Measurements from ENCODE around the gene ZNF569. TPM values are rescaled to one million over a fixed set of nuclear protein-coding genes. Genes with fewer than 3 reads are reported as not detected.

Gene ZNF569
- total and polyA plus RNA-seq, 2 of the 13 experiments (the other 11 are each of a cell fraction or from before 2014, with no cell fraction given) = 1.4 to 5.7 TPM

- TF ChIP-seq E2F1 (CRISPR knock-in tag; IDR thresholded peaks at IDR 0.05) (0 out of 2 replicates have a peak, but pooled peaks have one; percentile 11), DR1 (CRISPR knock-in tag; IDR thresholded peaks at IDR 0.05) (0 out of 2 replicates have a peak, but pooled peaks have one; percentile 32), GATAD2A (CRISPR knock-in tag; IDR thresholded peaks at IDR 0.05) (no peak), SMAD1 (CRISPR knock-in tag; IDR thresholded peaks at IDR 0.05; ENCODE audit: borderline replicate concordance, low read depth) (peak; percentile 61; the same call in 1 of the 2 replicates), SNAPC4 (CRISPR knock-in tag; IDR thresholded peaks at IDR 0.05) (peak; percentile 72; the same call in 1 of the 2 replicates), PAXIP1 (CRISPR knock-in tag; conservative IDR thresholded peaks at IDR 0.05) (0 out of 2 replicates have a peak, but pooled peaks have one; percentile 20), DMAP1 (CRISPR knock-in tag; IDR thresholded peaks at IDR 0.05) (peak; percentile 38; the same call in 1 of the 2 replicates), ZNF333 (CRISPR knock-in tag; IDR thresholded peaks at IDR 0.05; ENCODE audit: borderline replicate concordance) (peak; percentile 77), ARNTL (CRISPR knock-in tag; IDR thresholded peaks at IDR 0.05) (0 out of 2 replicates have a peak, but pooled peaks have one; percentile 53), ZNF678 (CRISPR knock-in tag; IDR thresholded peaks at IDR 0.05) (0 out of 2 replicates have a peak, but pooled peaks have one; percentile 25), ZNF235 (CRISPR knock-in tag; IDR thresholded peaks at IDR 0.05; ENCODE audit: borderline replicate concordance) (peak; percentile 45; the same call in 1 of the 2 replicates), GABPA (IDR thresholded peaks at IDR 0.05; ENCODE audit: low read depth, low read length) (peak; percentile 77), GABPA (CRISPR knock-in tag; IDR thresholded peaks at IDR 0.05; ENCODE audit: low read depth) (peak; percentile 93), MAFG (CRISPR knock-in tag; IDR thresholded peaks at IDR 0.05) (0 out of 2 replicates have a peak, but pooled peaks have one; percentile 41), ZNF75D (CRISPR knock-in tag; IDR thresholded peaks at IDR 0.05; ENCODE audit: borderline replicate concordance) (no peak), NR1H2 (CRISPR knock-in tag; IDR thresholded peaks at IDR 0.05; ENCODE audit: borderline replicate concordance, low read depth) (no peak), ZNF776 (CRISPR knock-in tag; IDR thresholded peaks at IDR 0.05) (peak; percentile 62; the same call in 1 of the 2 replicates)
- TF ChIP-seq, protein P1, sequence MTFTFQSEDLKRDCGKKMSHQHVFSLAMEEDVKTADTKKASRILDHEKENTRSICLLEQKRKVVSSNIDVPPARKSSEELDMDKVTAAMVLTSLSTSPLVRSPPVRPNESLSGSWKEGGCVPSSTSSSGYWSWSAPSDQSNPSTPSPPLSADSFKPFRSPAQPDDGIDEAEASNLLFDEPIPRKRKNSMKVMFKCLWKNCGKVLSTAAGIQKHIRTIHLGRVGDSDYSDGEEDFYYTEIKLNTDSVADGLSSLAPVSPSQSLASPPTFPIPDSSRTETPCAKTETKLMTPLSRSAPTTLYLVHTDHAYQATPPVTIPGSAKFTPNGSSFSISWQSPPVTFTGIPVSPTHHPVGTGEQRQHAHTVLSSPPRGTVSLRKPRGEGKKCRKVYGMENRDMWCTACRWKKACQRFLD (CRISPR knock-in tag; IDR thresholded peaks at IDR 0.05; ENCODE audit: borderline replicate concordance) = 0 out of 2 replicates have a peak, but pooled peaks have one; percentile 38
Observed at GRCh38 chr19:37468961-37469777, 1.9 kb upstream of the ZNF569 start, which contains the start of gene ZNF570 (continued).

All from HepG2 (cell line).